Muscle of leg (tissue), 11 donors: ENCODE measurements around the gene POU3F2. TPM values are rescaled to one million over a fixed set of nuclear protein-coding genes. Genes with fewer than 3 reads are reported as not detected.
A peak's percentile ranks its signal among the peaks of the same experiment; 100 is the strongest.

Source experiments
- DNase-seq: peaks from one replicate; pipeline ENCODE4 v3.0.0; 2013
- H3K27ac ChIP-seq: one replicate; pipeline ENCODE4 v1.5.1; 2013; ENCODE audit warnings: mild to moderate bottlenecking, low read length, control low read depth
- H3K27me3 ChIP-seq: one replicate; pipeline ENCODE4 v1.6.1; 2013; ENCODE audit warnings: low read length; ENCODE audit not compliant: control insufficient read depth, insufficient read depth
- H3K36me3 ChIP-seq: one replicate; pipeline ENCODE4 v1.6.1; 2013; ENCODE audit warnings: low read length; ENCODE audit not compliant: control insufficient read depth, insufficient read depth
- H3K4me1 ChIP-seq: one replicate; pipeline ENCODE4 v1.6.1; 2013; ENCODE audit warnings: low read length; ENCODE audit not compliant: control insufficient read depth, insufficient read depth
- H3K4me3 ChIP-seq: one replicate; pipeline ENCODE4 v1.5.1; 2013; ENCODE audit warnings: low read length, control low read depth
- H3K9me3 ChIP-seq: replicated peaks from 2 replicates; pipeline ENCODE4 v1.6.1; 2013; ENCODE audit warnings: low read depth, low read length; ENCODE audit not compliant: control insufficient read depth
- WGBS: methylation state at CpG from one replicate; pipeline ENCODE4 v1.1.5; 2013; ENCODE audit warnings: missing lambda C conversion rate; ENCODE audit not compliant: insufficient coverage; 5-methylcytosine and 5-hydroxymethylcytosine counted together
- polyA plus RNA-seq, 8 donors: library from polyadenylated mRNA; unstranded; fragments of 120-200 nt; gene quantifications; one replicate each; pipeline versions ENCODE4 v1.2.1 to v1.2.3, GENCODE V29; 2013; ENCODE audit warnings: inconsistent platforms in 1 of 8, low replicate concordance in 1 of 8; ENCODE audit not compliant: insufficient read length in 8 of 8, insufficient read depth in 1 of 8
- total RNA-seq: library from RNA; stranded (reverse); fragments of 120-200 nt; gene quantifications from one replicate; pipeline ENCODE4 v1.2.4, GENCODE V29; 2013

Gene POU3F2
- total and polyA plus RNA-seq, 9 donors: 0.07 to 0.37 (median 0.21) TPM

- H3K27me3 ChIP-seq: peaks cover 79% of the 10 kb centered on the region
- no peaks in the 10 kb centered on the region for H3K9me3 ChIP-seq
- no peaks in the 10 kb centered on the region for H3K36me3 ChIP-seq
- H3K27ac ChIP-seq: no peak overlapping the region
- peaks cover 17% of the 10 kb centered on the region for H3K4me1 ChIP-seq
- no peak overlapping the region for H3K4me3 ChIP-seq
- WGBS: under 1% methylated on average over 34 of the region's 50 CpGs
- DNase-seq: peak; percentile 86
These were observed 11.0 kb downstream of the POU3F2 start for GRCh38 chr6:98845211-98846020.

- no peaks in the 10 kb centered on the region for H3K9me3 ChIP-seq
- H3K27ac ChIP-seq: no peak overlapping the region
- no peak for DNase-seq
- no peaks in the 10 kb centered on the region for H3K36me3 ChIP-seq
- peaks cover 17% of the 10 kb centered on the region for H3K4me1 ChIP-seq
- peaks cover 76% of the 10 kb centered on the region for H3K27me3 ChIP-seq
- H3K4me3 ChIP-seq: no peak overlapping the region
- WGBS: no CpG with 5 or more reads among the region's 3 CpGs
These were observed 11.6 kb downstream of the POU3F2 start for GRCh38 chr6:98846021-98846380.

DNA sequence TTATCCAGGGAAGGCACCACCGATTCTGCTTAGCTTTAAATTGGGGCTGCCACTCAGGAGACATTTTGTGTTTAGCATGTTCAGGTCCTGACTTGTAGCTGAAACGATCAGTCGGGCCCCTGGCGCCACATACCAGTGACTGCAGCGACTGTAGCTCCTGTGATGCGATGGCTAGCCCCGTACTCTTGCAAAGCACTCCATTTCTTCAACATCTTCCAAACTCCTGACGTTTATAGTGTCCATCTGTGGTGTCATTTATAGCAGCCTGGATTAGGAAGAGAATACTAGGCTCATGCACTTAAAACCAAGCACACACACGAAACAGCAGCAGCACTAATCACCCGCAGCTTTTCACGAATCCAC is 13.0 kb downstream of the POU3F2 start:
- no peak for DNase-seq
- Histone ChIP-seq H3K9me3 (no peaks in the 10 kb centered on the region), H3K36me3 (no peaks in the 10 kb centered on the region), H3K27ac (no peak overlapping the region), H3K4me3 (no peak overlapping the region), H3K27me3 (peaks cover 64% of the 10 kb centered on the region), H3K4me1 (peaks cover 17% of the 10 kb centered on the region)
- WGBS: 9% methylated on average over 9 of the region's 11 CpGs

DNA sequence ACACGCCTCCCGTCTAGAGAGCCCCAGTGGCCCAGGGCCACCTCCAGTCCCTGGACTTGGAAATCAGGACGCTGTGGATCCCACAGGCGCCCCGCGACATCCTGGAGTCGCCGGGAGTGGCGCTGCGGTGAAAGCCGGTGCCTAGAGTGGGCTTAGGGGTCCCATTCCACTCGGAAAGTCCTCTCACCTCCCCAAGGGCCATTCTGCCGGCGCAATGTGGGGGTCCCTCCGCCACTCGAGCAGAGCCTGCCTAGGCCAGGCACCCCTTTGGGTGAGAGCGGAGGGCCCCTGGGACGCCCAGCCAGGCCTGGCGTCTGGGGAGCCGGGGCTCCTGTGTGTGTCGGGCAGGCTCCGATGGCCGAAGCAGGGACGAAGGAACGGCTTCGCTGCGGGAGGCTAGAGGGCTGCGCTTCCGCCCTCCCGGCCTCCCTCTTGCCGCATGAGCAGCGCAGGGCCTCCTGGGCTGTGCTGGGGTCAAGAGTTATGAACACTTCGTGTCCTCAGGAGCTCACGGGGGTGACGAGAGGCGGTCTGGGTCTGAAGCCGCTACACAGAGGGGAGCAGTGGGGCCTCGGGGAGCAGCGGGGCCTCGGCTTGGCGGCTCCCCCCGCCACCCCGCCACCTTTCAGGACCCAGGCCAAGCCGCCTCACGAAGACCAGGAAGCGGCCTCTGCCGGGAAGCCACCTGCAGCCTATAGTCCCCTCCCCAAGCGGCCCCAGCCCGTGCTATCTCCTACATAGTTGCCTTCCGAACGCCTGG is 13.6 kb downstream of the POU3F2 start:
- H3K27ac ChIP-seq: no peak overlapping the region
- no peak for DNase-seq
- H3K36me3 ChIP-seq: no peaks in the 10 kb centered on the region
- no peak overlapping the region for H3K4me3 ChIP-seq
- 1% methylated on average over 40 of the region's 51 CpGs for WGBS
- peaks cover 59% of the 10 kb centered on the region for H3K27me3 ChIP-seq
- H3K4me1 ChIP-seq: peaks cover 17% of the 10 kb centered on the region
- H3K9me3 ChIP-seq: no peaks in the 10 kb centered on the region

- DNase-seq: no peak
- H3K9me3 ChIP-seq: no peaks in the 10 kb centered on the region
- H3K27me3 ChIP-seq: peaks cover 51% of the 10 kb centered on the region
- no peak overlapping the region for H3K27ac ChIP-seq
- peaks cover 17% of the 10 kb centered on the region for H3K4me1 ChIP-seq
- H3K36me3 ChIP-seq: no peaks in the 10 kb centered on the region
- WGBS: 27% methylated on average over 9 of the region's 18 CpGs
- no peak overlapping the region for H3K4me3 ChIP-seq
These were observed 14.3 kb downstream of the POU3F2 start for GRCh38 chr6:98848539-98849242.

DNA sequence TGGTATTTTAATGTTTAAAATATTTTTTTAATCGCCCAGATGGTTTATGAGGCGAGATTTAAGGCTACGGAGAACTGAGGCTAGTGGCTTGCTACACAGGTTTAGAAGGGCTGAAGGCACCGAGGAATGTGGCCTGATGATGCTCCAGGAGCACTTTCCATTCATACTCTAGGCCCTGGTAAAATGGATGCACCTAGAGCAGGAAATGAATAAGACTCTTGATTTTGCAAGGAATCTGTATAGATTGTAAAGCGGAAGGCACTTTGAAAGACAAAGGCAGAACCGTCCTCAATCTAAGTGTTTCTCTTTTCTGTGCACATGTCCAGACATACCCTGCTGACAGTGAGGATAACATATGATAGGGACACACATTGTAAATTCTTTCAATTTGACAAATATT is 30.1 kb downstream of the POU3F2 start:
- Histone ChIP-seq H3K9me3 (no peaks in the 10 kb centered on the region), H3K27ac (no peak overlapping the region), H3K4me3 (no peak overlapping the region), H3K36me3 (no peaks in the 10 kb centered on the region), H3K4me1 (no peaks in the 10 kb centered on the region), H3K27me3 (no peaks in the 10 kb centered on the region)
- no peak for DNase-seq
- 100% methylated on average over 2 of the region's 6 CpGs for WGBS

GRCh38 chr6:98871057-98871456 is 36.7 kb downstream of the POU3F2 start:
- WGBS: no CpG with 5 or more reads among the region's 3 CpGs
- Histone ChIP-seq H3K36me3 (no peaks in the 10 kb centered on the region), H3K27me3 (no peaks in the 10 kb centered on the region), H3K9me3 (no peaks in the 10 kb centered on the region), H3K4me3 (no peak overlapping the region), H3K4me1 (no peaks in the 10 kb centered on the region), H3K27ac (no peak overlapping the region)
- no peak for DNase-seq

- Histone ChIP-seq H3K4me1 (no peaks in the 10 kb centered on the region), H3K27me3 (no peaks in the 10 kb centered on the region), H3K4me3 (no peak overlapping the region), H3K27ac (no peak overlapping the region), H3K36me3 (peaks cover 2% of the 10 kb centered on the region), H3K9me3 (no peaks in the 10 kb centered on the region)
- WGBS: no CpG with 5 or more reads among the region's 3 CpGs
- DNase-seq: no peak
These were observed 37.4 kb downstream of the POU3F2 start for GRCh38 chr6:98871821-98872220.

DNA sequence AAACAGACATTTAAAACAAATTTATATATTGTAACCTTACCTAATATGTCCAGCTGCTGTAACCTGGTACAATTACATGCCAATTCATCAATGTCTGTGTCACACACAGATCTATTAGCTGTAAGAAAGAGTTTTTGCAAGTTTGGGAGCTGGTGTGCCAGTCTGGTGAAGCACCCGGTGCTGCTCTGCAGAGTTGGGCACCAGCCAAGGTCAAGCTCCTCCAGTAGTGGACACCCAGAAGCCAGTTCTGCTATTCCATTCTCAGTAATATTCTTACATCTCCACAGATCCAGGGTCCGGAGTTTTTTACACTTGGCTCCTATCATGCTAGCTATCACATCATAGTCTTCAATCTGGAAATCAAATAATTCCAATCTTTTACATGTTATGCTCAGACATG is 41.0 kb downstream of the POU3F2 start:
- H3K27me3 ChIP-seq: no peaks in the 10 kb centered on the region
- 63% methylated on average over 2 of the region's 2 CpGs for WGBS
- DNase-seq: no peak
- H3K4me1 ChIP-seq: no peaks in the 10 kb centered on the region
- H3K36me3 ChIP-seq: peaks cover 5% of the 10 kb centered on the region
- no peak overlapping the region for H3K27ac ChIP-seq
- H3K9me3 ChIP-seq: no peaks in the 10 kb centered on the region
- H3K4me3 ChIP-seq: no peak overlapping the region

GRCh38 chr6:98877250-98877649 is 42.9 kb downstream of the POU3F2 start:
- Histone ChIP-seq H3K9me3 (no peaks in the 10 kb centered on the region), H3K4me3 (no peak overlapping the region), H3K36me3 (peaks cover 5% of the 10 kb centered on the region), H3K27me3 (no peaks in the 10 kb centered on the region), H3K4me1 (no peaks in the 10 kb centered on the region), H3K27ac (no peak overlapping the region)
- WGBS: no CpG with 5 or more reads among the region's 1 CpG
- DNase-seq: no peak
